ENCODE measurements around the gene CDK10.

DNA sequence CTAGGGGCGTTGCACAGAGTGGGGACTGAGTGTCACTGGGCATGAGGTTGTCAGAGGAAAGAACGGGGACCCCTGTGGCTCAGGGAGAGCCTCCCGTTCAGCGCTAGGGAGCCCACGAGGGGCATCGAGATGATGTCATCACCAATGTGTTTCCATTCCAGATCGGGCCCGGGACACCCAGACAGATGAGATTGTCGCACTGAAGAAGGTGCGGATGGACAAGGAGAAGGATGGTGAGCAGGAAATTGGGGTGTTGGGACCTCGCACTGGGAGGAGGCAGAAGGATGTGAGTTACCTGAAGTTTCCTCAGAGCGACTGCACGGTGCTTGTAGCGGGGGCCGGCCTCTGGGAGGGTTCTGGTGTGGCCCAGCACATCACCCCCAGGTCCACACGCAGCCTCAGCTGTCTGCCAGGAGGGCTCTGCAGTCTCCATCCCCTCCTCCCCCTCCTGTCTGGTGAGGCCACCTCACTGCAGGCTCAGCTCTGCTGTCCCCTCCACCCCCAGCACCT is 4.0 kb downstream of the CDK10 start:
- no peak for TF ChIP-seq POLR2A (IDR thresholded peaks at IDR 0.05)
- no peak for TF ChIP-seq EP300 (IDR thresholded peaks at IDR 0.05)
- TF ChIP-seq, protein P1, sequence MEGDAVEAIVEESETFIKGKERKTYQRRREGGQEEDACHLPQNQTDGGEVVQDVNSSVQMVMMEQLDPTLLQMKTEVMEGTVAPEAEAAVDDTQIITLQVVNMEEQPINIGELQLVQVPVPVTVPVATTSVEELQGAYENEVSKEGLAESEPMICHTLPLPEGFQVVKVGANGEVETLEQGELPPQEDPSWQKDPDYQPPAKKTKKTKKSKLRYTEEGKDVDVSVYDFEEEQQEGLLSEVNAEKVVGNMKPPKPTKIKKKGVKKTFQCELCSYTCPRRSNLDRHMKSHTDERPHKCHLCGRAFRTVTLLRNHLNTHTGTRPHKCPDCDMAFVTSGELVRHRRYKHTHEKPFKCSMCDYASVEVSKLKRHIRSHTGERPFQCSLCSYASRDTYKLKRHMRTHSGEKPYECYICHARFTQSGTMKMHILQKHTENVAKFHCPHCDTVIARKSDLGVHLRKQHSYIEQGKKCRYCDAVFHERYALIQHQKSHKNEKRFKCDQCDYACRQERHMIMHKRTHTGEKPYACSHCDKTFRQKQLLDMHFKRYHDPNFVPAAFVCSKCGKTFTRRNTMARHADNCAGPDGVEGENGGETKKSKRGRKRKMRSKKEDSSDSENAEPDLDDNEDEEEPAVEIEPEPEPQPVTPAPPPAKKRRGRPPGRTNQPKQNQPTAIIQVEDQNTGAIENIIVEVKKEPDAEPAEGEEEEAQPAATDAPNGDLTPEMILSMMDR (IDR thresholded peaks at IDR 0.05) = no peak

Data from tibial nerve (tissue), 4 donors.